ENCODE measurements around the gene CCDC6.

CCDC6 gene

GRCh38 chr10:59852670-59853069 is 53.7 kb downstream of the CCDC6 start:
- DNase-seq (ENCODE audit: low spot score): no peak

GRCh38 chr10:59851864-59852263 is 54.5 kb downstream of the CCDC6 start:
- DNase-seq (ENCODE audit: low spot score): no peak

- DNase-seq (ENCODE audit: low spot score): no peak
These were observed 58.5 kb downstream of the CCDC6 start for GRCh38 chr10:59847888-59848287.

GRCh38 chr10:59847326-59847725 is 59.0 kb downstream of the CCDC6 start:
- no peak for DNase-seq (ENCODE audit: low spot score)

GRCh38 chr10:59844436-59844835 is 61.9 kb downstream of the CCDC6 start:
- no peak for DNase-seq (ENCODE audit: low spot score)

- no peak for DNase-seq (ENCODE audit: low spot score)
These were observed 62.6 kb downstream of the CCDC6 start for GRCh38 chr10:59843748-59844147.

- no peak for DNase-seq (ENCODE audit: low spot score)
These were observed 66.8 kb downstream of the CCDC6 start for GRCh38 chr10:59839576-59839975.

GRCh38 chr10:59838085-59838789 is 68.1 kb downstream of the CCDC6 start:
- DNase-seq (ENCODE audit: low spot score): no peak

GRCh38 chr10:59833810-59834209 is 72.5 kb downstream of the CCDC6 start:
- DNase-seq (ENCODE audit: low spot score): no peak

GRCh38 chr10:59832506-59832905 is 73.8 kb downstream of the CCDC6 start:
- DNase-seq (ENCODE audit: low spot score): no peak

GRCh38 chr10:59831658-59832503 is 74.5 kb downstream of the CCDC6 start:
- no peak for DNase-seq (ENCODE audit: low spot score)

GRCh38 chr10:59830601-59831259 is 75.6 kb downstream of the CCDC6 start:
- DNase-seq (ENCODE audit: low spot score): peak; percentile 67

- no peak for DNase-seq (ENCODE audit: low spot score)
These were observed 76.8 kb downstream of the CCDC6 start for GRCh38 chr10:59829601-59830000.

- no peak for DNase-seq (ENCODE audit: low spot score)
These were observed 77.3 kb downstream of the CCDC6 start for GRCh38 chr10:59829024-59829423.

- DNase-seq (ENCODE audit: low spot score): no peak
These were observed 80.4 kb downstream of the CCDC6 start for GRCh38 chr10:59825932-59826331.

- no peak for DNase-seq (ENCODE audit: low spot score)
These were observed 82.6 kb downstream of the CCDC6 start for GRCh38 chr10:59823751-59824150.

- no peak for DNase-seq (ENCODE audit: low spot score)
These were observed 83.2 kb downstream of the CCDC6 start for GRCh38 chr10:59823111-59823510.

- DNase-seq (ENCODE audit: low spot score): no peak
These were observed 85.9 kb downstream of the CCDC6 start for GRCh38 chr10:59820471-59820870.

GRCh38 chr10:59819683-59820082 is 86.7 kb downstream of the CCDC6 start:
- no peak for DNase-seq (ENCODE audit: low spot score)

GRCh38 chr10:59819265-59819664 is 87.1 kb downstream of the CCDC6 start:
- DNase-seq (ENCODE audit: low spot score): no peak

- DNase-seq (ENCODE audit: low spot score): no peak
These were observed 88.6 kb downstream of the CCDC6 start for GRCh38 chr10:59817773-59818172.

GRCh38 chr10:59814878-59815277 is 91.5 kb downstream of the CCDC6 start:
- no peak for DNase-seq (ENCODE audit: low spot score)
